Renal pelvis (tissue), 4 donors: ENCODE measurements around the gene NR1H2. TPM values are rescaled to one million over a fixed set of nuclear protein-coding genes. Genes with fewer than 3 reads are reported as not detected.

Experiments used
- DNase-seq: peaks from one replicate; pipeline ENCODE4 v3.0.0-alpha.2; 2013
- polyA plus RNA-seq, 3 donors: library from polyadenylated mRNA; unstranded; fragments of 120-200 nt; gene quantifications; one replicate each; pipeline ENCODE4 v1.2.1, GENCODE V29; 2013; ENCODE audit not compliant: insufficient read length in 3 of 3

The NR1H2 gene
- polyA plus RNA-seq, 3 donors = 39.7 to 43.3 (median 41.8) TPM

GRCh38 chr19:50419022-50419579 is 42.8 kb downstream of the NR1H2 start:
- DNase-seq = no peak

- no peak for DNase-seq
These were observed 43.4 kb downstream of the NR1H2 start for GRCh38 chr19:50419580-50420035.

DNA sequence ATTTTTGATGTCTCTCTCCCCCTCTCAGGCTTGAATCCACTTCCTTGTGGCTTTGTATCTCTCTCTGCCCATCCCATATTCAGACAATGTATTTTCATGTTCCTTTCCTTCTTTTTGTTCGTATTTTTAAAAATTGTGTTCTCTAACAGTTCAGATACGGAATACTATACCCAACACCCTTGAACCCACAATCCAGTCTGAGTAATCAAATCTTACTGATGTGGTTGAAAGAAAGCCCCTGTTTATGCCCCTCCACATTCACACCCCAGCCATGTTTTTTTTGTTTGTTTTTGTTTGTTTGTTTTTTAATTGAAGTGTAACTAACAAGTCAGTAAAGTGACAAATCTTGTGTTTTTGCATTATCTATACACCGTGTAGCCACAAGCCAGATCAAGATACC is 43.9 kb downstream of the NR1H2 start:
- DNase-seq = no peak

DNA sequence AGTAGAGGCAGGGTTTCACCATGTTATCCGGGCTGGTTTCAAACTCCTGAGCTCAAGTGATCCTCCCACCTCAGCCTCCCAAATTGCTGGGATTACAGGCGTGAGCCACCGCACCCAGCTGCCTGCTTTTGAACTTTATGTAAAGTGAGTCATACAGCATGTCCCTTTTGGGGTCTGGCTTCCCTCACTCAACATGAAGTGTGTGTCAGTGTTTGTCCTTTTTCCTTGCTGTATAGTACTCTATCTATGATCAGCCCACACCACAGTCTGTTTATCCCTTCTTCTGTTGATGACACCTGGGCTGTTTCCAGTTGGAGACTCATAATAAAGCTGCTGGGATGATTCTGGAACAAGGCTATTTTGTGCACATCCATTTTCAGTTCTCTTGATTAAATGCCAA is 44.6 kb downstream of the NR1H2 start:
- no peak for DNase-seq

DNA sequence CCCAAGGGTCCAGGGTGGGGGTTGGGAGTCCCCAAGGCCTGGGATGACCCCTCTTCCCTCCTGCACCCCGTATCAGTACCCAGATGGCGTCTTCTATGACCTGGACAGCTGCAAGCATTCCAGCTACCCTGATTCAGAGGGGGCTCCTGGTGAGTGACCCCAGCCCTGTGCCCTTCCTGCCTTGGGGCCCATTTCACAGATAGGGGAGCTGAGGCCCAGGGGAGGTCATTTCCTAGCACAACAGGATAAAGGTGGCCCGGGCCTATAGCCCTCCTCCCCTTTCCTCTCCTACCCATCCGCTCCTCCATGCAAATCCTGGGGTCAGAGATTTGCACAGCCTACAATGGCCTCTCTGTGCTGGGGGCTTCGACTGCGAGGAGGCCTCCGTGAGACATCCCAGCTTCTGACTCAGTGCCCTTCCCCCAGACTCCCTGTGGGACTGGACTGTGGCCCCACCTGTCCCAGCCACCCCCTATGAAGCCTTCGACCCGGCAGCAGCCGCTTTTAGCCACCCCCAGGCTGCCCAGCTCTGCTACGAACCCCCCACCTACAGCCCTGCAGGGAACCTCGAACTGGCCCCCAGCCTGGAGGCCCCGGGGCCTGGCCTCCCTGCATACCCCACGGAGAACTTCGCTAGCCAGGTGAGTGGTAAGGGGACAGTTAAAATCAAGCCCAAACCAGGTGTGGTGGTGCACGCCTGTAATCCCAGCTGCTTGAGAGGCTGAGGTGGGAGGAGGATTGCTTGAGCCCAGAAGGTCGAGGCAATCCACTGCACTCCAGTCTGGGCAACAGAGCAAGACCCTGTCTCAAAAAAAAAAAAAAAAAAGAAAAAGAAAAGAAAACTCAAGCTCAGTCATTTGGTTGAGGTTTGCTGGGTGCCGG is 46.4 kb downstream of the NR1H2 start:
- no peak for DNase-seq

DNA sequence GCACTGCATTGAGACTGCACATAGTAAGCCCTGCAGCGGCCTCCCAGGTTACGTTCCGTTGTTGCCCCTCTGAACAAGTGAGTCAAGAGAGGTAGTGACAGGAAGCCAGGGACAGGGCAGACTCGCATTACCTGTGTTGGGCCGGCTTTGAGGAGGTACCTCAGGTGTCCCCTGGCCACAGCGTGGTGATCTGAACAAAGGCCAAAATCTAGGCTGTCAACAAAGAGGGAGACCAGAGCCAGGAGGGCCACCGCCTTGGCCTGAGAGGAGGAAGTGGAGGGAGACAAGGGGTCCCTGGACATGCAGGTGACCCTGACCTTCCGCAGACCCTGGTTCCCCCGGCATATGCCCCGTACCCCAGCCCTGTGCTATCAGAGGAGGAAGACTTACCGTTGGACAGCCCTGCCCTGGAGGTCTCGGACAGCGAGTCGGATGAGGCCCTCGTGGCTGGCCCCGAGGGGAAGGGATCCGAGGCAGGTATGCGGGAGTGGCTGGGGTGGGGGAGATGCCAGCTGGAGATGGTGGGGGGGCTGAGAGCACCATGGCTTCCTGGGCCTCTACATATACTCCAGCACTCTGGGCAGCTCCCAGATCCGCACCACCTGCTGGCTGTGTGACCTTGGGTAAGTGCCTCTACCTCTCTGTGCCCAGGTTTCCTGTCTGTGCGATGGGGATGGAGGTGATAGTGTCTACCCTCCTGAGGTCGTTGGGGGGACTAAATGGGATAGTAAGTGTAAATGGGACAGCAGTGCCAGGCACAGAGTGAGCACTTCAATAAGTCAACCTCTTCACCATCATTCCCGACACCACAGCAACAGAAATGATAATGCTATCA is 47.2 kb downstream of the NR1H2 start:
- no peak for DNase-seq

GRCh38 chr19:50425581-50425980 is 49.3 kb downstream of the NR1H2 start:
- DNase-seq = no peak

DNA sequence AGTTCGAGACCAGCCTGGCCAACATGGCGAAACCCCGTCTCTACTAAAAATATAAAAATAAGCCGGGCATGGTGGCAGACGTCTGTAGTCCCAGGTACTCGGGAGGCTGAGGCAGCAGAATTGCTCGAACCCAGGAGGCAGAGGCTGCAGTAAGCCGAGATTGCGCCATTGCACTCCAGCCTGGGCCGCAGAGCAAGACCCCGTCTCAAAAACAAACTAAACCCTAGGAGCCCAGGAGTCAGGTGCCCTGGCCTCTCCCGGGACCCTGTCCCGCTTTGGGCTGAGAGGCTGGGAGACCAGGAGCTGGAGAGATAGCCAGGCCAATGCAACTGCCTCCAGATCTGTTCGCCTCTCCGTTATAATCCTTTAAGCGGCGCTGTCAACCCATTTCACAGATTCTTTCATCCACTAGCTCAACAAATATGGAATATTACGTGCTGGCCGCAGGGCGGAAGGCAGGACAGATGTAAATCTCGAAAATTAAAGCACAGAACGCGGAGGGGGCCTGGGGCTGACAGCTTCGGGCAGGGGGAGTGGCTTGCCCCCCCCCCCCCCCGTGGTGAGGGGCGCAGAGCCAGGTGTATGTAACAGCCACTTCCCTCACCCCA is 51.2 kb downstream of the NR1H2 start:
- DNase-seq = no peak

GRCh38 chr19:50427997-50428425 is 51.8 kb downstream of the NR1H2 start:
- DNase-seq = peak; percentile 90

DNA sequence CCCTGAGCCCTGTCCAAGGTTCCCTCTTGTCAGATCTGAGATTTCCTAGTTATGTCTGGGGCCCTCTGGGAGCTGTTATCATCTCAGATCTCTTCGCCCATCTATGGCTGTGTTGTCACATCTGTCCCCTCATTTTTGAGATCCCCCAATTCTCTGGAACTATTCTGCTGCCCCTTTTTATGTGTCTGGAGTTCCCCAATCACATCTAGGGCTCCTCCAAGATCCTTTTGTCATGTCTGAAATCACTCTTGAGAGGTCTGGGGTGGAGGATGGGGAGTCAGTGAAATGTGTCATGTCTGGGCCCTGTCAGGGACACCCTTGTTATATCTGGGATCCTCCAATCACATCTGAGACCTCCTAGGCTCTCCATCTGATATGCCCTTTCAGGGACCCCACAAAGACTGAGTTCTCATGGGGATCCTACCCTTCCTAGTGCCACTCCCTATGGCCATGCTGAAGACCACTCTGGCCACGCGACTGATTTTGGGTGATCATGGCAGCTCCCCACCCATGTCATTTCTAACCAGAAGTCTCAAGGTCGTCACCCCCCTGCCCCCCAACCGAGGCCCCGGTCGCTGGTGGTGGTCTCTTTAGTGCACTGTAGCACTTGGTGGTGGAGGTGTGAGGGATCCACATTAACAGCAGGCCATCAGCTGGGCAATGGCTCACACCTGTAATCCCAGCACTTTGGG is 52.7 kb downstream of the NR1H2 start:
- no peak for DNase-seq

- DNase-seq = no peak
These were observed 54.7 kb downstream of the NR1H2 start for GRCh38 chr19:50430888-50431342.

GRCh38 chr19:50431343-50432220 is 55.3 kb downstream of the NR1H2 start:
- DNase-seq = peak; percentile 86

DNA sequence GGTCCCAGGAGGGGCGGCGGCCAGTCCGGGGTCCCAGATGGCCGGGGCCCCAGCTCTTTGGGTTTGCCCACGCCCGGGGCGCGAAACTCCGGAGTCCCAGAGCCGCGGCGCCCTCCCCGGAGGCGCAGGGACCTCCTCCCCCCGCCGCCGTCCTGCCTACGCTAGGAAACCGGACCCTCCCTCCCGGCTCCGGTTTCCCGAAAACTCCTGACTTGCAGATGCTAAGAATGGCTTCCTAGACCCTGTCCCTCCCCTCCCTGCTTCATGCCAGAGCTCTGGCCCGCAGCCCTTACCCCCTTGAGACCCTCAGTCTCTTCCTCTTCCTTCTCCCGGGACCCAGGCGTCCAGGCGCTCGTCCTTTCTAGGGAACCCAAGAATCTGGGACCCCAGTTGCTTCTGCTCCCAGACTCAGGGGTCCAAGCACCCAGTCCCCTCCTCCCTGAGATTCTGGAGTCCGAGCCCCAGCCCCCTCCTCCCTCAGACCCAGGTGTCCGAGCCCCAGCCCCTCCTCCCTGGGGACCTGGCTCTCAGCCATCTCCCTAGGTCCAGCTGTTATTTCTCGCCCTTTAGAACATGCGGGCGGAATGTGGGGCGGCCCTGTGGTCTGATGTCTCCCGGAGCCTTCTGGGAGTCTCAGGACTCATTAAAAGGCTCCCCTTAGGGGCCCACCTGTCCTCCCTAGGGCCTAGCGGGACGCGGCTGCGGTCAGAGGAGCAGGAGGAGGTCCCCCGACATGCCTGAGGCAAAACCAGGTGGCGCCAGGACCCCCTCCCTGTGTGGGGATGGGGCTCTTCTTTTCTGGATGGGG is 56.2 kb downstream of the NR1H2 start, which contains the start of gene MYBPC2:
Gene MYBPC2 (plus strand): TSS at position 672 of the 808 bp plus-strand sequence. CDS start 62 bp downstream, at position 734.
- peak; percentile 66 for DNase-seq

Other genes with a start within 250 kb of the NR1H2 start
- under 1 TPM in 2 of 3 donors, not detected in 1; 0.13 to 0.26 TPM for gene IZUMO2, start 213.2 kb upstream of the NR1H2 start, polyA plus RNA-seq
- gene MYH14, start 172.8 kb upstream of the NR1H2 start, polyA plus RNA-seq = 10 to 100 TPM; 25.8 to 31.7 (median 27.2) TPM
- 10 to 100 TPM; 36.0 to 77.5 (median 66.7) TPM for gene KCNC3, start 47.1 kb upstream of the NR1H2 start, polyA plus RNA-seq
- 10 to 100 TPM in 2 of 3 donors, 1 to 10 TPM in 1; 9.7 to 17.0 (median 15.0) TPM for gene NAPSA, start 10.8 kb upstream of the NR1H2 start, polyA plus RNA-seq
- gene POLD1, start 7.9 kb downstream of the NR1H2 start, polyA plus RNA-seq = 10 to 100 TPM; 28.6 to 40.0 (median 37.3) TPM
- gene SPIB, start 42.5 kb downstream of the NR1H2 start, polyA plus RNA-seq = 1 to 10 TPM; 1.3 to 2.1 (median 1.3) TPM
- 1 to 10 TPM in 2 of 3 donors, under 1 TPM in 1; 0.53 to 1.6 (median 1.0) TPM for gene MYBPC2, start 56.4 kb downstream of the NR1H2 start, polyA plus RNA-seq
- 100 to 1,000 TPM; 128 to 186 (median 173) TPM for gene EMC10, start 100.0 kb downstream of the NR1H2 start, polyA plus RNA-seq
- gene GARIN5A, start 100.4 kb downstream of the NR1H2 start, polyA plus RNA-seq = 10 to 100 TPM in 2 of 3 donors, 1 to 10 TPM in 1; 7.9 to 10.7 (median 10.0) TPM
- gene JOSD2, start 134.7 kb downstream of the NR1H2 start, polyA plus RNA-seq = 10 to 100 TPM; 12.9 to 15.1 (median 14.1) TPM
- 10 to 100 TPM; 11.5 to 15.1 (median 14.4) TPM for gene ASPDH, start 137.5 kb downstream of the NR1H2 start, polyA plus RNA-seq
- gene LRRC4B, start 192.0 kb downstream of the NR1H2 start, polyA plus RNA-seq = 10 to 100 TPM; 19.6 to 27.6 (median 22.7) TPM